Bronchial epithelial cell (primary cell): ENCODE results near the gene ABCC3. TPM values are rescaled to one million over a fixed set of nuclear protein-coding genes. Genes with fewer than 3 reads are reported as not detected.

Source experiments
- DNase-seq: peaks from one replicate; pipeline ENCODE4 v3.0.0-alpha.2; 2010; ENCODE audit warnings: low read depth
- FAIRE-seq: peaks from 2 replicates; lab custom pipeline; 2011; peaks lifted over from hg19 to GRCh38; lab: Jason Lieb, UNC
- H3K27me3 ChIP-seq: 2 replicates; pipeline ENCODE4 v1.5.1; 2011; ENCODE audit warnings: low read length; ENCODE audit not compliant: control insufficient read depth, insufficient read depth
- H3K36me3 ChIP-seq: 2 replicates; pipeline ENCODE4 v1.5.1; 2011; ENCODE audit warnings: low read length; ENCODE audit not compliant: control insufficient read depth, insufficient read depth
- H3K4me3 ChIP-seq: 2 replicates; pipeline ENCODE4 v1.5.1; 2011; ENCODE audit warnings: mild to moderate bottlenecking, low read depth, low read length, control low read depth
- total RNA-seq: library from RNA; depleted of rRNA; stranded (reverse); fragments of >200 nt; gene quantifications from 2 replicates; pipeline ENCODE4 v1.2.1, GENCODE V29; 2014
- TF ChIP-seq, protein P1 (sequence below): IDR thresholded peaks from 2 replicates; pipeline ENCODE4 v1.5.1; 2011; ENCODE audit warnings: mild to moderate bottlenecking, moderate library complexity, low read length, control low read depth, inconsistent platforms; ENCODE audit not compliant: insufficient read depth, severe bottlenecking

Gene ABCC3
- total RNA-seq, 1 donor from 2014 or later: 33.2 TPM

GRCh38 chr17:50663812-50664374 lies 29.2 kb downstream of the ABCC3 start:
- DNase-seq: no peak
- H3K4me3 ChIP-seq: no peak overlapping the region
- TF ChIP-seq, protein P1, sequence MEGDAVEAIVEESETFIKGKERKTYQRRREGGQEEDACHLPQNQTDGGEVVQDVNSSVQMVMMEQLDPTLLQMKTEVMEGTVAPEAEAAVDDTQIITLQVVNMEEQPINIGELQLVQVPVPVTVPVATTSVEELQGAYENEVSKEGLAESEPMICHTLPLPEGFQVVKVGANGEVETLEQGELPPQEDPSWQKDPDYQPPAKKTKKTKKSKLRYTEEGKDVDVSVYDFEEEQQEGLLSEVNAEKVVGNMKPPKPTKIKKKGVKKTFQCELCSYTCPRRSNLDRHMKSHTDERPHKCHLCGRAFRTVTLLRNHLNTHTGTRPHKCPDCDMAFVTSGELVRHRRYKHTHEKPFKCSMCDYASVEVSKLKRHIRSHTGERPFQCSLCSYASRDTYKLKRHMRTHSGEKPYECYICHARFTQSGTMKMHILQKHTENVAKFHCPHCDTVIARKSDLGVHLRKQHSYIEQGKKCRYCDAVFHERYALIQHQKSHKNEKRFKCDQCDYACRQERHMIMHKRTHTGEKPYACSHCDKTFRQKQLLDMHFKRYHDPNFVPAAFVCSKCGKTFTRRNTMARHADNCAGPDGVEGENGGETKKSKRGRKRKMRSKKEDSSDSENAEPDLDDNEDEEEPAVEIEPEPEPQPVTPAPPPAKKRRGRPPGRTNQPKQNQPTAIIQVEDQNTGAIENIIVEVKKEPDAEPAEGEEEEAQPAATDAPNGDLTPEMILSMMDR: no peak
- no peaks in the 10 kb centered on the region for H3K36me3 ChIP-seq
- no peak for FAIRE-seq
- H3K27me3 ChIP-seq: no peaks in the 10 kb centered on the region

DNA sequence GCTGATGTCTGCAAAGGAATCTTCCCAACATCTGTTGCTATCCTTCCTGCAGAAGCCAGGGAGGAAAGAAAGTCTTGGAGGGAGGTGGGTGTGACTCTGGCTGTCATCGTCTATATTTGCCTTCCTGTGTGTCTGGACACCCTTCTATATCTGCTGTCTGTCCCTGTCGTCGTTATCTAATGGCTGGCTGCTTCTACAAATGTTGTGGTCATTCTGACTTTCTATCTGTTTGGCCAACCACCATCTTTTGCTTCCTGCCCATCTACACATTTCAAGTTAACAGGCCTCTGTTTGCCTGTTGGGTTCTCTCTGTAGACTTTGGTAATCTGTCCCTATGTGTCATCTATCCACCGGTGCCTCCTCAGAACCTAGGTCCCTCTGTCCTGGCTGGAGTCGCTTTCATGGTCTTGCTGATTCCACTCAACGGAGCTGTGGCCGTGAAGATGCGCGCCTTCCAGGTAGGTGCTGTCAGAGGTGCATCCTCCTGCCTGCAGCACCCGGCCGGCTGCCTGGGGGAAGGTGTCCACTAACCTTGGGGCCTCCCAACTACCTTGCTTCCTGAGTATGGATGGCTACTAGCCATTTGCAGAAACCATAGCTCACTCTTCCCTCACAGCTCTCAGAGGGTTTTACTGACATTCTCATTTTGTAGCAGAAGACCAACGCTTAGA lies 30.2 kb downstream of the ABCC3 start:
- Histone ChIP-seq H3K4me3 (no peak overlapping the region), H3K27me3 (no peaks in the 10 kb centered on the region), H3K36me3 (no peaks in the 10 kb centered on the region)
- TF ChIP-seq, protein P1: no peak
- FAIRE-seq (no peak), DNase-seq (no peak)

GRCh38 chr17:50665838-50666237 lies 31.2 kb downstream of the ABCC3 start:
- TF ChIP-seq, protein P1: no peak
- DNase-seq (no peak), FAIRE-seq (no peak)
- Histone ChIP-seq H3K4me3 (no peak overlapping the region), H3K36me3 (no peaks in the 10 kb centered on the region), H3K27me3 (no peaks in the 10 kb centered on the region)

GRCh38 chr17:50666316-50666715 lies 31.6 kb downstream of the ABCC3 start:
- TF ChIP-seq, protein P1: no peak
- Histone ChIP-seq H3K36me3 (no peaks in the 10 kb centered on the region), H3K4me3 (no peak overlapping the region), H3K27me3 (no peaks in the 10 kb centered on the region)
- no peak for DNase-seq
- no peak for FAIRE-seq

- no peak overlapping the region for H3K4me3 ChIP-seq
- FAIRE-seq: no peak
- TF ChIP-seq, protein P1: no peak
- no peaks in the 10 kb centered on the region for H3K27me3 ChIP-seq
- no peaks in the 10 kb centered on the region for H3K36me3 ChIP-seq
- no peak for DNase-seq
Observed at GRCh38 chr17:50667259-50668024, 32.8 kb downstream of the ABCC3 start.
